HG03520 (cell line): ENCODE measurements around the gene LIPE.

Experiments used
- ATAC-seq: cut with Tn5 transposase; IDR thresholded peaks from one replicate; pipeline ENCODE4 v1.9.1; 2021; ENCODE audit warnings: mild to moderate bottlenecking, moderate library complexity; ENCODE audit not compliant: unreplicated experiment

The LIPE gene

DNA sequence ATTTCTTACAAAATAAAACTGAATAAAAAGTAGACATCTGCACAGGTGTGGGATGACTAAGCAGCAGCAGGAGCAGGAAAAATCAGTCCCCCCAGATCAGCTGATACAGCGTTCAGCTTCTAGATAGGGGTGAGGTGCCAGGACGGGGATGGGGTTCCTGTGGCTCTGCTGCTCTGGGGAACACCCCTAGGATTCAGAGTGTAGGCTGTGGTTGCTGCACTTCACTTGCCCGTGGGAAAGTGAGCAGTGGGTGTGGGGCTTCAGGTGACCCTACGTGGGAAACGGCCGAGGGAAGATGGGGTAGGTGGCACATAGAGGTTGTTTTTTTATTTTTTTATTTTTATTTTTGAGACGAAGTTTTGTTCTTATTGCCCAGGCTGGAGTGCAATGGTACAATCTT, 18.8 kb upstream of the LIPE start:
- no peak for ATAC-seq

DNA sequence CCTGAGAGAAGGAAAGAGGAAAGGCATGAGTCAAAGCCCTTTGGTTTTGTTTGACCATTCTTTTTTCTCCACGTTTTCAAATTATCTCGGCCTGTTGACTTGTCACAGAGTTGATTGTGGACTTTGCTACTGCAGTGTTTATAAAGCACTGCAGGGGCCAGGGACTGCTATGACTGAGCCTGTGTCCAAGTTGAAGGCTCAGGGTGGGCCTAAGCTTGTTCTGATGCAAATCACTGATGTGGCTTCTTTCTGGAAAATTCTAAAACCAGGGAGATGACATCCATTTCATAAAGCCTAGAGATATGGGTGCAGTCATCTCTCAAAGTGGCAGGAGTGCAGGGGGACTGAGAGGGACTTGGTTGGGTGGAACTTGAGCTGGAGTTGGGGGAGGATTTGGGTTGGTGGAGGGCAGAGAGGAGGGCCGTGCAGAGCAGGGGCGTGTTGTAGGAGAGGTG, 16.8 kb upstream of the LIPE start:
- ATAC-seq: no peak

- ATAC-seq: no peak
Observed at GRCh38 chr19:42442833-42443232, 15.6 kb upstream of the LIPE start, which contains the start of gene CXCL17. Gene CXCL17, minus strand, starts transcription at chr19:42442946. Its CDS starts 114 bp downstream, at chr19:42442832.

DNA sequence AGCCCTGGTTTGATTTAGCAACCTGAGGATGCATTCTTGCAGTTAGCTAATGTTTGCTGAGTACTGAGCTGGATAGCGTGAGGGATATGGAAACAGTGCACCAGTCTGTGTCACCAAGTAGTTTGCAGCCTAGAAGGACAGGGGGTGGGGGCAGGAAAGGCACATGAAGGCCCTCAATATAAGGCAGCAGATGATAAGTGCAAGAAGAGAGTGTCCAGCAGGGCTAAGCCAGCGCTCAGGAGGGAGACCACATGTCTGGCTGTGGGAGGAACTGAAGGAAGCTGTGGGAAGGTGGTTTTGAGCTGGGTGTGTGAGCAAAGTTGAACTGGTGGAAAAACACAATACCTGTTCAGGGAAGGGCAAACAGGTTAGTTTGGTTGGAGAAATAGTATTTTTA, 13.9 kb upstream of the LIPE start:
- ATAC-seq: no peak

GRCh38 chr19:42440357-42441048, 13.3 kb upstream of the LIPE start:
- ATAC-seq: no peak

- no peak for ATAC-seq
Observed at GRCh38 chr19:42436006-42436405, 8.8 kb upstream of the LIPE start.

DNA sequence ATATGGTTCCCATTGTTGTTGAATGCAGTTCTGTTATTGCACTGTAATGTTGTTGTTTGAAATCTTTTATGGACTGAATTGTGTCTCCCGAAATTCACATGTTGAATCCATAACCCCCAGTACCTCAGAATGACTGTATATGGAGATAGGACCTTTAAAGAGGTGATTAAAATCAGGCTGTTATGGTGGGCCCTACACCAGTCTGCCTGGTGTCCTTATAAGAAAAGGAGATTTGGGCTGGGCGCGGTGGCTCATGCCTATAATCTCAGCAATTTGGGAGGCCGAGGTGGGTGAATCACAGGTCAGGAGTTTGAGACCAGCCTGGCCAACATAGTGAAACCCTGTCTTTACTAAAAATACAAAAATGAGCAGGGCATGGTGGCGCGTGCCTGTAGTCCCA, 8.1 kb upstream of the LIPE start:
- ATAC-seq: no peak

DNA sequence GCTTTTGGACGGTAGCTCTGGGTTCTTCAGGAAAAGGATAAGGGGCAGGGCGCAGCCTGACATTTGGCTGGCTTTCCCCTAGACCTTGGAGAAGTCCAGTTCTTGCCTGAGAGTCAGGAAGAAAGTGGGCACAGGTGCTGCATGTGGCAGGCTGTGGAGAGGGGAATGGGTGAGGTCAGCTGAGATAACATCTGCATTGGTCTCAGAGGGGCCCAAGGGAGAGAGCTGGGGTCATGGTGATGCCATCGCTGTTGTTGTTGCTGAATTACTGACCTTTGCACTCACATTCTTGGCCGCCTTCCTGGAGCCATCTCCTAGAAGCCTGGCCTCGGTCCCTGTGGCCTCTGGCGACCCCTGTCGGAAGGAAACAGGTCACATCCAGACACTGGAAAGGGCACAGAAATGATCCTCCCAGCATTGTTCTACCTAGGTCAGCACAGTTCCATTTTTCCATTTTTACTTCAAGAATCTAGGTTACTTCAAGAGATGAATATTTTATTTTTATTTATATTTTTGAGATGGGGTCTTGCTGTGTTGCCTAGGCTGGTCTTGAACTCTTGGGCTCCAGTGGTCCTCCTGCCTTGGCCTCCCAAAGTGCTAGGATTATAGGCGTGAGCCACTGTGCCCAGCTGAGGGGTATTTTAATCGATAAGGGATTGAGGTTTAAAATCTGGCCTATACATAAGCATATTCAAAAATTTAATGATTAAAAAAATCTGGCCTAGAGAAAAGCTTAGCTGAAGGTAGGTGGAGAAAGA, 6.5 kb upstream of the LIPE start:
- ATAC-seq: no peak

DNA sequence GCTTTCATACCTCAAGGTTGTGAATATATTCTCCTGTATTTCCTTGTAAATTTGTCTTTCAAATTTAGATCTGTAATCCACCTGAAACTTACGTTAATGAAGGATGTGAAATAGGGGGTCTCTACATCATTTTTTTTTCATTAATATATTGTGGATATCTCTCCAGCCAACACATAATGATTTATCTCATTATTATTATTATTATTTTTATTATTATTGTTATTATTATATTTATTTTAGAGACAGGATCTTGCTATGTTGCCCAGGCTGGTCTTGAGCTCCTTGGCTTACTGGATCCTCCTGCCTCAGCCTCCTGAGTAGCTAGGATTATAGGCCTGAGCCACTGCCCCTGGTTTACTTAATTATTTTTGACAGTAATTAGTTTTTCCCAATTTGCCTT, 4.3 kb upstream of the LIPE start:
- ATAC-seq: no peak

GRCh38 chr19:42428676-42429075, 1.5 kb upstream of the LIPE start:
- ATAC-seq: no peak

GRCh38 chr19:42426643-42427042, 545 bp downstream of the LIPE start:
- no peak for ATAC-seq

GRCh38 chr19:42424712-42425131, 2.5 kb downstream of the LIPE start:
- ATAC-seq: no peak

DNA sequence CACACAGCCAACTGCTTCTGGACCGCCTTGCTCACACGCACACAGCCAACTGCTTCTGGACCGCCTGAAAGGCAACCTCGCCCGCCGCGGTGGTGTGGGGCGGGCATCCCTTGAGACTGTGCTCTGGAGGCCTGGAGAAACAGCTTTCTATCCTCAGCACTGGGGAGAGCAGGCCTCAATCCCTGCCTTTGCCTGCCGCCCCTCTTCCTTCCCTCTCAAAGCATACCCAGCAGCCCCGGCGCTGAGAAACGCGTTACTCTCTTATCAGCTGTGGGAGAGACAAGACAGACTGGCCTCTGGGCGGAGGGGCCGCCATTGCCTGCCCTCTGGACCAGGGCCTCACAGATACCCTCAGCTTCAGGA, 2.9 kb downstream of the LIPE start:
- ATAC-seq: no peak

DNA sequence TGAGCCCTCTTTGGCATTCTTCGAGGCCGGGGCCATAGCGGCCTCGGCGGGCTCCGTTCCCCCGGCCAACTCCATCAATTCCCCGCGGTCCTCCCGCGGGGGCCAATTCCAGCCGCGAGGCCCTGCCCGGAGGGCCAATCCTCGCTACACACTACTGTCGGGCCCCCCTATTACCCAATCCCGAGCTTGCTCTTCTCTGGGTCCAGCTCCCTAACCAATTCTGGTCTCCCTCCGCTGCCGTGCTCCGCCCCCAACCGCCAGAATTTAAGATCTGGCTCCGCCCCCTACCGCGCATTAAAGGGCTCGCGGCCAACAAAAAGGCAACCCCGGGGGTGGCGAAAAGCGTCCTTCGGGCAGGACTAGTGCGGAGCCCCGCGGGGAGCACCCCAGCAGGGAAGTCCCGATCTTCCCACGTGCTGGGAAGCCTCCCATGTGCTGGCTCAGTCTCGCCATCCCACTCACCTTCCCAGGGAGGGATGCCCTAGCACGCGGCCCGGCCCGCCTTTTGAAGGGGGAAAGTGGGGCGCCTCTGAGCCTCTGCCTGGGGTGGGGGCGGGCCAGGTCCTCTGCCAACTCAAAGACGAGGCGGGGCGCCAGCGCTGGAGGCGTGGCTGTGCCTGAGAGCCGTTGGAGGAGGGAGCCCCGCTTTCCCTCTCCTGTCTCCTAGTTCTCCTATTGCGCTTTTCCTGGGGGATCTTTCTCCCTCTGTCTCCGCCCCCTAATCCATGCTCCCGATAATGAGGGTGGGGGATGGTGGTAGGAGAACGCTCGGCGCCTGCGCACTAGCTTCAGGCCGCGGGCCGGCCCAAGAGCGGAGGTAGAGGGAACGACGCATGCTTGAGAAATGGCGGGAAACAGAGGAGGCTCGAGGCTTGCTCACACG, 3.5 kb downstream of the LIPE start:
- peak; percentile 79 for ATAC-seq

DNA sequence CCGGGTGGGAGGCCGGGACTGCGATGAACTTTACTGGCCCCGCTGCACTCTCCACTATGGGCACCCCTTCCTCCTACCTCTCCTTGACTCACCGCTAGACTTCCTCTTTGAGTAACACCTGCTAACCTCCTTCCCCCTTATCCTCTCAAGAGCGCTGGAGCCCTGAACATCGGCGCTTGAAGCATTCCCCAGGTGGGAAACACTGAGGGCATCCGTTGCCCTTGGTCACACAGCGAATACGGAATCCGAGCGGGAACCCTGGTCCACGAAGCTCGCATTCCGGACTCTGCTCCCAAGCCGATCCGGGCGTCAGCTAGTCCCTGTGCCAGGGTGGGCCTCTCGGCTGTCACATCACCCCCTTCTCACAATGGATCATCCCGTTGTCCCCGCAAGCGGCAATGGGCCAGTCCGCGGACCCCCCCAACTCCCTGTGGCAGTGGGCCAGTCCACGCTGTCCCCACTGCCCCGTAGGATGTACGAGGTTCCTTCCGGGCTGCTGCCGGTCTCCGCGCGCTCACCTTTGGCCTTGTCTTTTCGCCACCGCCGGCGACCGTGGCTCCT, 4.2 kb downstream of the LIPE start:
- peak; percentile 21 for ATAC-seq

GRCh38 chr19:42422092-42422900, 4.9 kb downstream of the LIPE start:
- no peak for ATAC-seq

DNA sequence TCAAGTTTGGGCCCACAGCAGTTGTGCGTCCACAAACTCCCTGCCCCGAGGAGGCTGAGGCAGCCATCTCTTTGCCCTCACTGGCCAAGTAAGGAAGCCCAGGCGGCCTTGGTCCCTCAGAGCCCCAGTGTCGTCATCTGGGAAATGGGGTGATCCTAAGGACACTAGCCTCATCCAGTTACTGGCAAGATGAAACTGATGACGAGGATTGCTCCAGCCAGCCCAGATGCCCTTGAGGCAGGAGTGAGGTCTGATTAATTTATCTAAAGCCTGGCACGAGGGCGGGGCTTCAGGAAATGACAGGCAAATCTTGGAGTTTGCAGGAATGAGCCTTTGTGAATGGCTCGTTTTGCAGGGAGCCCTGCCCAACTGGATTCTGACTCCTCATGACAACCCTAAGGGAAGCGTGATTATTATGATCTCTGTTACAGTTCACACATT, 5.6 kb downstream of the LIPE start:
- ATAC-seq: no peak

DNA sequence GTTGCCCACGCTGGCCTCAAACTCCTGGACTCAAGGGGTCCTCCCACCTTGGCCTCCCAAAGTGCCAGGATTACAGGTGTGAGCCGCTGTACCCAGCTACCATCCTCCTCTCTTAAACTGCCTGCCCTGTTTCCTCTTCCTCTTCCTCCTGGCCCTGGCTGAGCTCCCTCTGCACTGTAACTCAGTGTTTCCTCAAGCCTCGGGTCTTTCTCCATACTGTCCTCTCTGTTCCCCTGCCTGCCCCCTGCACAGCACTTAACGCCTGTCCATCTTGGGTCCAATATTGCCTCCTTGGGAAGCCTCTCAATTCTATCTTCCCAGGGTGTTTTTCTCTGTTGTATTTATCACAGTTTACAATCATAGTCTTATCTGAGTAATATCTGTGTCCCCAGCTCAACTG, 6.1 kb downstream of the LIPE start:
- ATAC-seq: no peak

DNA sequence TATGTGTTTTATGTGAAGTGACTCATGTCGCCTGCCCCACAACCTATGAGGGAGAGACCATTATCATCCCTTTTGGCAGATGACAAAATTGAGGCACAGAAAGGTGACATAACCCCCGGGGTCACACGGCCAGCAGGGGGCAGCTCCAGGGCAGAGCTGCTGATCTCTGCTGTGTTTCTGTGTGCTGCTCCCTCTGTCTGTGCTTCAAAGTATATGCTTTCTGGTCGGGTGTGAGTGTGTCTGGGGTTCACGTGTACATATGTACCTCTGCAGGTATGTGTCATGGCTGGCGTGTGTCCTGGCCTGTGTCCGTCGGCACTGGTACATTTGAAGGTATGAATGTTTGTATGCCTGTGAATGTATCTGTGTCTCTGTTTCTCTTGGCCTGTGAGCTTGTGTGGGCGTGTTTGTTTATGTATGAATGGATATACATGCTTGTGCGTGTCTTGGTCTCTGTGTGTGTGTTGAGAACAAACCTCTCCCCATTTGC, 7.1 kb downstream of the LIPE start:
- ATAC-seq: no peak

DNA sequence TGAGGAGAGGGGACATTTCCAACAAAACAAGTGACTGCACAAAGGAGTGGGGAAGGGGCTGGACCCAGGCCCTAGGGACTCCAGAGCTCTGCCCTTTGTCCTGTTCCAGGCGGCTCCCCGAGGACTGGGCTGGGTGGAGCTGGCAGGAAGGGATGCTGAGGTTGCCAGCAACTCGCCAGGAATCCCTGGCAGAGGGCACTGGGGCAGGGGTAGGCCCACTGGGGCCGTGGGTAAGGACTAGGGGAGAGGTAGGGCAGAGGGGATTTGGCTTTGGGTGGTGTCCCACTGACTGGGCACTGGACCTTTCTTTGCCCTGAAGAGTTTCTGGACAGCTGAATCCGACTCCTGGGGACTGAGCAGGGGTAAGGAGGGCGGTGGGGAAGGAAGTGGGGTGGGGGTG, 7.9 kb downstream of the LIPE start:
- ATAC-seq: no peak
